ENCODE data around the gene EAF1. TPM values are rescaled to one million over a fixed set of nuclear protein-coding genes. Genes with fewer than 3 reads are reported as not detected.

The EAF1 gene
- total RNA-seq, 1 donor from 2014 or later = 17.8 TPM

DNA sequence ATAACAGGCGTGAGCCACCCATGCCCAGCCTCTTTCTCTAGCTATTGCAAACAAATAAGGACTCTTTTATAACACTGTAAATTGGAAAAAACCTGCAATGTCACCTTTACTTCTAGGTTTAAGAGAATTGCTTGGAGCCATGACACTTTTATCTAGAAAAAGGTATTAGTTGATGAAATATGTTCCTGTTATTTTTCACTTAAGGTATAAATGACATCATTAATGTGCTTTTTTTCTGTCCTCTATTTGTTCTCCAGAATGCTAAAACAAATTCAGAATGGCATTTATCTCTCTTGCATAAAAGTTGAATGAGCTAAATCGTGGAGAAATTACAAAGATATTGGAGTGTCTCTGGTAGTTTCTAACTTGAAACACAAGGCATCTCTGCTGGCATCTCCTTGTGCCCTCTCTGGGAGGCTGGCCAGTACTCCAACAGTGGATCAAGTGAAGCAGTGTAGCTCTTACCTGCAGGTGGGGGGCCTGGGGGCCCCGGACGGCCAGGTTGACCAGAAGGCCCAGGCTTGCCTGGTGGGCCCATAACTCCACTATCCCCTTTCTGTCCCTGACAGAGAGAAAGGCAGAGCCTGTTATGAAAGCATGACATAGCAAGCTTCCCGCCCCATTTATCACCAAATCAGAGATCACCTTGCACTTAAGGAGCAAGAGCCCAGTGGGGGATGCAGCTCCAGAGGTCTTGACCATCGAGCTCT is 38.6 kb downstream of the EAF1 start:
- Mint-ChIP-seq H3K36me3 (ENCODE audit: unreplicated experiment) (peaks cover 2% of the 10 kb centered on the region), H3K27me3 (ENCODE audit: unreplicated experiment) (no peaks in the 10 kb centered on the region)
- TF ChIP-seq, protein P1, sequence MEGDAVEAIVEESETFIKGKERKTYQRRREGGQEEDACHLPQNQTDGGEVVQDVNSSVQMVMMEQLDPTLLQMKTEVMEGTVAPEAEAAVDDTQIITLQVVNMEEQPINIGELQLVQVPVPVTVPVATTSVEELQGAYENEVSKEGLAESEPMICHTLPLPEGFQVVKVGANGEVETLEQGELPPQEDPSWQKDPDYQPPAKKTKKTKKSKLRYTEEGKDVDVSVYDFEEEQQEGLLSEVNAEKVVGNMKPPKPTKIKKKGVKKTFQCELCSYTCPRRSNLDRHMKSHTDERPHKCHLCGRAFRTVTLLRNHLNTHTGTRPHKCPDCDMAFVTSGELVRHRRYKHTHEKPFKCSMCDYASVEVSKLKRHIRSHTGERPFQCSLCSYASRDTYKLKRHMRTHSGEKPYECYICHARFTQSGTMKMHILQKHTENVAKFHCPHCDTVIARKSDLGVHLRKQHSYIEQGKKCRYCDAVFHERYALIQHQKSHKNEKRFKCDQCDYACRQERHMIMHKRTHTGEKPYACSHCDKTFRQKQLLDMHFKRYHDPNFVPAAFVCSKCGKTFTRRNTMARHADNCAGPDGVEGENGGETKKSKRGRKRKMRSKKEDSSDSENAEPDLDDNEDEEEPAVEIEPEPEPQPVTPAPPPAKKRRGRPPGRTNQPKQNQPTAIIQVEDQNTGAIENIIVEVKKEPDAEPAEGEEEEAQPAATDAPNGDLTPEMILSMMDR (IDR thresholded peaks at IDR 0.05) = no peak

DNA sequence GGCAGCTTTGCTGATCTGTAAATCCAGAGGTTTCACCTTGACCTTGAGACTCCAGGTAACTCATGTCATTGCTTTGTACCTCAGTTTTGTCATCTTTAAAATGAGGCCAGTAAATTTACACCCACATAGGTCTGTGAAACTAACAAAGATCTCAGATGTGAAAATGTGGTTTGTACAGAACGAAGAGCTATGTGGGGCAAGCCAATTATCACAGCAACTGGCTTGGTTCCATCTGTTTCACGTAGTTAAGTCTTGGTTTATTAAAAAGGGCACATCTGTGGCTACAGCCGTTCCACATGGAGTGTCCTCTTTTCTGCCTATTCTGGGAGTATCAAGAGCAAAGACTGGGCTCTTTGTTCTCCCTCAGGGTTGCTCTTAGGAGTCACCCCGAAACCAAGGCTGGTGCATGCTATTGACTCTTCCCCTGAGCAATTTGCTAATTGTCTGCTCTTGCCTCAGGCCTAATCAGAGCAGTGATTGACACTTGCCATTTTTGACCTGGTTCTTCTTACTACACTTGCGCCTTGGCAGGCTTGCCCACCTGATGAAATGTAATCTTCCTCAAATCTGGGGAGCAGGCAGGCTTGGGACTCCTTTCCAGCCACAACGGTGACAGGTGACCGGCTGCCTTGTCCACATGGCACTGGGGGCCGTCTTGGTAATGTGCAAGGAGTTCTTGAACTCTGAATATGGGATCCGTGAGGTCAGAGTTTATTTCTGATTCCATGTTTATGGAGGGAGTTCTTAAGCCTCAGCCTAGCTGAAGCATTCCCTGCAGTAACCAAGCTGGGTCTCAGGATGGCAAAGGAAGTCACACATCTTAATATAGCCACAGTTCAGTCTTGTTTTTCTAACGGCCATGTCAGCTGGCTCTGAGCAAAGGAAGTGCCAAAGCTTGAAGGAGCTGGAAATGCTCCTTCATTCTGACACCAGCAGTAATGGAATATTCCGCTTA is 40.1 kb downstream of the EAF1 start:
- Mint-ChIP-seq H3K4me3 (ENCODE audit: unreplicated experiment) (no peak overlapping the region), H3K9me3 (ENCODE audit: unreplicated experiment) (no peaks in the 10 kb centered on the region), H3K27me3 (ENCODE audit: unreplicated experiment) (peaks cover 3% of the 10 kb centered on the region), H3K36me3 (ENCODE audit: unreplicated experiment) (peaks cover 2% of the 10 kb centered on the region), H3K27ac (ENCODE audit: unreplicated experiment) (no peak overlapping the region), H3K4me1 (ENCODE audit: unreplicated experiment) (no peaks in the 10 kb centered on the region)
- no peak for DNase-seq (ENCODE audit: extremely low spot score, unreplicated experiment)
- TF ChIP-seq, protein P1 (IDR thresholded peaks at IDR 0.05) = no peak

More for the DNA sequence above, 38.6 kb downstream of the EAF1 start:
- DNase-seq (ENCODE audit: extremely low spot score, unreplicated experiment) = no peak
- Mint-ChIP-seq H3K4me1 (ENCODE audit: unreplicated experiment) (no peaks in the 10 kb centered on the region), H3K27ac (ENCODE audit: unreplicated experiment) (no peak overlapping the region), H3K9me3 (ENCODE audit: unreplicated experiment) (no peaks in the 10 kb centered on the region), H3K4me3 (ENCODE audit: unreplicated experiment) (no peak overlapping the region)

DNA sequence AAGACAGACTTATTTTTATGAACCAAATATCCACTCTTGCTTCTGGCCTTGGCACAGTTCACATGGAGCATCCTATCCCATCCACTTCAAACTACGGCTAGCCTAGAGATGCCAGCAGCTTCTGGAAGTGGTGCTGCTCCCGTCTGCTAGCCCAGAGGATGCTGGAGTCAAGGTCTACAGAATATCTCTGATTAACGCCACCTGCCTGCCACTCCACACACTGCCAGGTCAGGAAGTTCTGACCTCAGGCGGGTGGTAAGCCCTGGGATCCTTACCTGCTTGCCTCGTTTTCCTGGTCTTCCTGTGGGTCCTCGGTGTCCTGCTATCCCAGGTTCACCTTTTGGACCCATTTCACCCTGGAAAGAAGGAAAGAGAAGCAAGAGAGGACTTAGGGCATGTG is 42.9 kb downstream of the EAF1 start:
- DNase-seq (ENCODE audit: extremely low spot score, unreplicated experiment) = no peak
- peaks cover 3% of the 10 kb centered on the region for H3K27me3 Mint-ChIP-seq (ENCODE audit: unreplicated experiment)
- H3K36me3 Mint-ChIP-seq (ENCODE audit: unreplicated experiment) = no peaks in the 10 kb centered on the region
- no peak overlapping the region for H3K4me3 Mint-ChIP-seq (ENCODE audit: unreplicated experiment)
- no peak overlapping the region for H3K27ac Mint-ChIP-seq (ENCODE audit: unreplicated experiment)
- no peaks in the 10 kb centered on the region for H3K9me3 Mint-ChIP-seq (ENCODE audit: unreplicated experiment)
- no peaks in the 10 kb centered on the region for H3K4me1 Mint-ChIP-seq (ENCODE audit: unreplicated experiment)
- TF ChIP-seq, protein P1 (IDR thresholded peaks at IDR 0.05) = no peak

DNA sequence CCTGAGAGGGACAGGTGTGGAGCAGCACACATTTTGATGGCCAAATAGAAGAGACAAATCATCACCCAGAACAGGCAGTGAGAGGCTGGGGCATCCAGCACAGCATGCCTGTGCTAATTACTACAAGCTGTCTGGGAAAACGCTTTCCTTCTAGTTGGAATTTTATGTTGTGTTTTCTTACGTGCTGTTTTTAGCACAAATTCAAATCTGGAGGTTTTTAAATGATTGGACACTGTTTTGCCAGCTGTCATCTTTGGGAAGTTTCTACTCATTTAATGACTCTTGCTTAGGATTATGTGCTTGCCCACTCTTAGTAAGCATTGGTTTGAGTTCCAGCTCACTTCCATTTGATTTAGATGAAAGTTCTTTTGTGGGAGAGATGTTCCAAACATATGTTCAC is 43.5 kb downstream of the EAF1 start:
- DNase-seq (ENCODE audit: extremely low spot score, unreplicated experiment) = no peak
- no peak overlapping the region for H3K27ac Mint-ChIP-seq (ENCODE audit: unreplicated experiment)
- H3K36me3 Mint-ChIP-seq (ENCODE audit: unreplicated experiment) = no peaks in the 10 kb centered on the region
- no peaks in the 10 kb centered on the region for H3K4me1 Mint-ChIP-seq (ENCODE audit: unreplicated experiment)
- H3K4me3 Mint-ChIP-seq (ENCODE audit: unreplicated experiment) = no peak overlapping the region
- peaks cover 3% of the 10 kb centered on the region for H3K27me3 Mint-ChIP-seq (ENCODE audit: unreplicated experiment)
- no peaks in the 10 kb centered on the region for H3K9me3 Mint-ChIP-seq (ENCODE audit: unreplicated experiment)
- TF ChIP-seq, protein P1 (IDR thresholded peaks at IDR 0.05) = no peak

DNA sequence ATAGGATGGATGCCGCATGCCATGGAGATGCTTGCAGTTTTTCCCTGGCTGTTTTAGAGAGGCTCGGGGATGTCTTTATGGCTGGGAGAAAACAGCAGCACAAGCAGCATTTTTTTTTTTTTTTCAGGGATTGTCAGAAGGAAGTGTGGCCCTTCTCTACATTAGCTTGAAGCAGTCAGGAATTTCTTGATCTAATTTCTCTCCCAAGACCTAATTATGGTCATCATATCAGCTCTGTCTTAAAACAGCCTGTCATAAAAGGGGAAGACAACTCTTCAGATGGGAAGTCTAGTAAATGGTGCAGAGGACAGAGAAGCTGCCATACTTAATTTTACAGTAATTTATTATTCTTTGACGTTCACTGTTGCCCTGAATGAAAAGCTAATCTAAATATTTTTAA is 44.5 kb downstream of the EAF1 start:
- H3K4me1 Mint-ChIP-seq (ENCODE audit: unreplicated experiment) = no peaks in the 10 kb centered on the region
- peaks cover 3% of the 10 kb centered on the region for H3K27me3 Mint-ChIP-seq (ENCODE audit: unreplicated experiment)
- H3K9me3 Mint-ChIP-seq (ENCODE audit: unreplicated experiment) = no peaks in the 10 kb centered on the region
- no peaks in the 10 kb centered on the region for H3K36me3 Mint-ChIP-seq (ENCODE audit: unreplicated experiment)
- DNase-seq (ENCODE audit: extremely low spot score, unreplicated experiment) = no peak
- no peak overlapping the region for H3K4me3 Mint-ChIP-seq (ENCODE audit: unreplicated experiment)
- TF ChIP-seq, protein P1 (IDR thresholded peaks at IDR 0.05) = no peak
- no peak overlapping the region for H3K27ac Mint-ChIP-seq (ENCODE audit: unreplicated experiment)

All from osteocyte (in vitro differentiated cells).